Activated CD4-positive, CD25-positive, alpha-beta regulatory T cell (primary cell): ENCODE results near the gene RAPGEF3.

ENCODE experiments used
- DNase-seq, 4 experiments: peaks; one replicate each; lab custom pipeline; 2025; lab: John Stamatoyannopoulos, UW

The RAPGEF3 gene, protein sequence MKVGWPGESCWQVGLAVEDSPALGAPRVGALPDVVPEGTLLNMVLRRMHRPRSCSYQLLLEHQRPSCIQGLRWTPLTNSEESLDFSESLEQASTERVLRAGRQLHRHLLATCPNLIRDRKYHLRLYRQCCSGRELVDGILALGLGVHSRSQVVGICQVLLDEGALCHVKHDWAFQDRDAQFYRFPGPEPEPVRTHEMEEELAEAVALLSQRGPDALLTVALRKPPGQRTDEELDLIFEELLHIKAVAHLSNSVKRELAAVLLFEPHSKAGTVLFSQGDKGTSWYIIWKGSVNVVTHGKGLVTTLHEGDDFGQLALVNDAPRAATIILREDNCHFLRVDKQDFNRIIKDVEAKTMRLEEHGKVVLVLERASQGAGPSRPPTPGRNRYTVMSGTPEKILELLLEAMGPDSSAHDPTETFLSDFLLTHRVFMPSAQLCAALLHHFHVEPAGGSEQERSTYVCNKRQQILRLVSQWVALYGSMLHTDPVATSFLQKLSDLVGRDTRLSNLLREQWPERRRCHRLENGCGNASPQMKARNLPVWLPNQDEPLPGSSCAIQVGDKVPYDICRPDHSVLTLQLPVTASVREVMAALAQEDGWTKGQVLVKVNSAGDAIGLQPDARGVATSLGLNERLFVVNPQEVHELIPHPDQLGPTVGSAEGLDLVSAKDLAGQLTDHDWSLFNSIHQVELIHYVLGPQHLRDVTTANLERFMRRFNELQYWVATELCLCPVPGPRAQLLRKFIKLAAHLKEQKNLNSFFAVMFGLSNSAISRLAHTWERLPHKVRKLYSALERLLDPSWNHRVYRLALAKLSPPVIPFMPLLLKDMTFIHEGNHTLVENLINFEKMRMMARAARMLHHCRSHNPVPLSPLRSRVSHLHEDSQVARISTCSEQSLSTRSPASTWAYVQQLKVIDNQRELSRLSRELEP

DNA sequence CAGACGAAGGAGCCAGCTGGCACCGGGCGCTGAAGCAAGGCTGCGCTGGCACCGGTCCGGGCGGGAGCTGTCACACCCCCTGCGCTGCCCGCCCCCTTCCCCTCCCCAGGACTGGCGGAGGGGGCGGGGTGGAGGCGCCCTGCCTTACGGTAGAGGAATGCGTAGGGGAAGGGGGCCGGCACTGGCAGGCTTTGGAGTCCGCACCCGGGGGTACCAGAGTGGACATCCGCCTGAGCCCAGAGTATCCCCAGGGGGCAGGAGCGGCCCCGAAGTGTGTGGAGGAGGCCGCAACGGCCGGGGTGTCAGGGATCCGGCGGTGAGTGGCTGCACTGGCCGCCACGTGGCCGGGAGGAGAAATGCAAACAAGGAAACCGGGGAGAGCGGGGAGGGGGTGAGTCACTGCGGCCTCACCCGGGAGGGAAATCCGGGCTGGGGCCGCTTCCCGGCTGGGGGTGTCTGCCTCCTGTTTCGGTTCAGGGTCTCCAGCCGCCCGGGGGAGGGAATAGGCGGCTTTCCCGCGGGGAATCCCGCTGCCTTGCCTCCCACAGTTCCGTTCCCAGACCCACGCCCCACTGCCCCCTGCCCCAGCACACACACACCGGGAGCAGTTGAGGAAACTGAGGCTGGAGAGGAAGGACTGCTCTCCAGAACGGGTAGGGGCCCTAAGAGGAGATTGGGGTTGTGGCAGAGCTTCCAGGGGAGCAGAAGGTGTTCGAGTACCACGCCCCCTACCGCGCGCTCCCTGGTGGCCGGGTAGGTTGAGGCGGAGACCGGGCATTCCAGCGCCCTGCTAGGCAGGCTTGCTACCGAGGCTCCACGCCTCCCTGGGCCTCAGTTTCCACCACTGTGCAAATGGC, at the start of gene RAPGEF3:
TSS of gene RAPGEF3 (minus strand) at position 47 of the 857 bp plus-strand sequence. CDS start 324 bp downstream, outside the sequence.
- peak; percentile 22 to 44 (median 37) for DNase-seq

DNA sequence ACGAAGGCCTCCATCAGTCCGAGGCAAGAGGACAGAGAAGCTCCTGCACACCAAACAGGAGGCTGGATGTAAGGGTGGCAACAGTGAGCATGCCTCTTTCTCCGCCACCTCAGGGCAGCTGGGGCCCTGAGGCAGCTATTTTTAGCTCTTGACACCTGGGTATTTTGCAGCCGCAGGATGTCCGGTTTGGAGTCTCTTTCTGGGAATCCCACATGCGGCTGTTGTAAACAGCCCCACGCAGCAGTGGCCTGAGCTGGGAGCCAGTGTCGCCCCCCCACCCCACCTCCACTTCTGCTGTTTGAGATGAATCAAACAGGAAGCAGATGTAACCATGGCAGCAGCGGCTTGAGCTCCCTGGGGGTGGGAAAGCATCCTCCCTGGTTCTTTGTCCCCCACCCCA, 49.4 kb upstream of the RAPGEF3 start:
- DNase-seq: peak; percentile 32 to 71 (median 60)

DNA sequence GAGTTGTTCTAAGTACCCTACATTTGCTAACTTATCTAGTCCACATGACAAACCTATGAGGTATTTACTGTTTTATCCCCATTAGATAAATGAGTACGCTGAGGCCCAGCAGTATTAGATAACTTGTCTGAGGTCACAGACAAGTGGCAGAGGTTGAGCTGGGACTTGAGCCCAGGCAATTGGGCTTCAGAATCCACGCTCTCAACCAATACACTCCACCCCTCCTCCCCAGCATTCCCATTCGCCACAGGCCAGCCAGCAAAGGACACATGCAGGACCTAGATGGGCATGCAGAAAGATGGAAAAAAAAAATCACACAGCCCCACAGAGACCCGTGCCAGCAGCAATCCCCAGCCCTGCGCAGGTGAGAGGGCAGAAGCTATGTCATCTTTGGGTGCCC, 48.7 kb upstream of the RAPGEF3 start:
- DNase-seq: no peak

DNA sequence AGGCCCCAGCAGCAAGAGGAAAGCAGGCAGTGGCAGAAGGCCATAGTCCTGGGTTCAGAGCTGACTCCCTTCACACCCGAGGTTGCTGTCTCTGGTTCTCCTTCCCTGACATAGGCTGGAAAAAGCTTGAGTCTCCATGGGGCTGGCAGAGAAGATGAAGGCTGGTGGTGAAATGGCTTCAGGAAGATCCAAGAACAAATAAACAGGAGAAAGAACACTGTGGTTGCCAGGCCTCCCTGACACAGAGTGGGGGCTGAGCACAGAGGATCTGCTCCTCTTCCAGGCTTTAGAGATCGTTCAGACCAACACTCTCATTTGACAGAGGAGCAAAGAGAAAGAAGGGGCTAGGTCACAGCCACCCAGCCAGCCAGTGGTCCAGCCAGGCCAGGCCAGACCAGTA, 46.7 kb upstream of the RAPGEF3 start:
- DNase-seq: no peak

DNA sequence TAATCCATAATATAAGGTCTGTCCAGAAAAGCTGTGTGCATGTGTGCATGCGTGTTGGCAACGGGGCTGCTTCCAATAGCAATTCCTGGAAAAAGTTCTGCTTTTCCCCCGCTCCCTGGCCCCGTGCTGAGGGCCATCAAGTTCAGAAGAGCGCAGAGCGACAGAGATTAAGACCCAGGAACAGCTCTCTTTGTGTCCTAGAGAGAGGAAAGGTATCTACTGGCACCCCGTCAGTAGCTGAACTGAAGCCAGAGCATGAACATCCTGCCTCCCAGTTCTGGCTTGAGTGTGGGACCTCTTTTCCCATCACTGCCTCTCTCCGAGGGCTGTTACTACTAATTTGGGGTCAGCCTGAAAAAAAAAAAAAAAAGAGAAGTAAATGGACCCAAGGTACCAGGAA, 45.5 kb upstream of the RAPGEF3 start:
- no peak for DNase-seq

DNA sequence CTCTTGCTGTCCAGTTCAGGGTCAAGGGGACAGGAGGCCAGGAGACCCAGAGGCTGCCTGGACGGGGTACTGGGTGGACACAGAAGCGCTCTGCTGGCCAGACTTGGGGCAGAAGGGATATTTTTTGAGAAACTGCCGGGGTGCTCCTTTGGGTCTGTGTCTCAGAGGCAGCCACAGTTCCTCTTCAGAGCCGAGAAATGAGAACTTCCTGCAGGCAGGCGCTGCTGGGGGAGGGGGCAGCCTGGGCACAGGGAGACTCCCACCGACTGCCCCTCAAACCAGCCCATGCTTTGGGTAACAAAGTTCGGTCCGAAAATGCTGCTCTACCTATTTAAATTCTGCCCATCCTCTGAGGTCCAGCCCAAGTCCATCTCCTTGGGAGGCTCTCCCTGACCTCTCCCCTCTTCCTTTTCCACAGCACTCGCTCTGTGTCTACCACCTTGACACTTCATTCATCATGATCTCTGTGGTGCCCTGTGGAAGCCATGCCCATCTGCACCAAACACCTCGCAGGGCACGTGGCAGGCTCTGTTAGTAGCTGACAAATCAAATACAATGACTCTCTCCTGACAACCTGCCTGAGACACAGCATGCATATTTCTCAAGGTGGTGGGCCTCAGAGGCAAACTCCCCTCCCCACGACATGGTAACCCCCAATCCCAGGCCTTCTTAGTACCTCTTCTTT, 44.7 kb upstream of the RAPGEF3 start:
- DNase-seq: no peak

DNA sequence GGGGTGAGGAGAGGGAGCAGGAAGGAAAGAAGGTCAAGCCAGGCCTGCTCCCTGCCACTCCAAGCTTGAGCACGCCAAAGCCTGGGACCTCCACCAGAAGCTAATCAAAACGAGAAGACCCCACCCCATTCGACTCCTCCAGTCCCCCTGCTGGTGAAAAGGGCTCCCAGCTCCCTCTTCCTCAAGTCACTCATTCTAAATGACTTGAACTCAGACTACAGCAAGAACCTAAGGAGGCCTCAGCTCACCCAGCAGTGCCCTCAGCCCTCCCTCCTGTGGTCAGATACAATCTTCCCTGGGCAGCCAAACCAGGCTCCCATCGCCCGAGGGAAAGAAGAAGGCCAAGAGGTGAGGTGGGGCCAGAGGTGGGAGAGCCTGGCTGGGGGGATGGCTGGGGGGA, 43.6 kb upstream of the RAPGEF3 start:
- no peak for DNase-seq

DNA sequence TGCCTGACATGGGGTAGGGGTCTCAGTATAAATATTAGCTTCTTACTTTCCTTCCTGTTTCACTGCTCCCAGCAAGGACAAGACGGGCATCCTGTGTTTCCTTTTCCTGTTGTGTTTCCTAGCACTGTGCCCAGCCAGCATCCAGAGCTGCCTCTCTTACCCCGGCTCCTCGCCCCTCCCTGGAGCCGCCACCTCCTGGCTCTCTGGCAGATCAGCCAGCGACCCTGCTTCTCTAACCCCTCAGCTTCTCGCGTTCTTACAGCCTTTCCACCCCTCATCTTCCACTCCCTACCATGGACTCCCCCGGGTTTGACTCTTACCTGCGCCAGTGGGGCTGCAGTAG, 43.2 kb upstream of the RAPGEF3 start:
- DNase-seq: no peak

DNA sequence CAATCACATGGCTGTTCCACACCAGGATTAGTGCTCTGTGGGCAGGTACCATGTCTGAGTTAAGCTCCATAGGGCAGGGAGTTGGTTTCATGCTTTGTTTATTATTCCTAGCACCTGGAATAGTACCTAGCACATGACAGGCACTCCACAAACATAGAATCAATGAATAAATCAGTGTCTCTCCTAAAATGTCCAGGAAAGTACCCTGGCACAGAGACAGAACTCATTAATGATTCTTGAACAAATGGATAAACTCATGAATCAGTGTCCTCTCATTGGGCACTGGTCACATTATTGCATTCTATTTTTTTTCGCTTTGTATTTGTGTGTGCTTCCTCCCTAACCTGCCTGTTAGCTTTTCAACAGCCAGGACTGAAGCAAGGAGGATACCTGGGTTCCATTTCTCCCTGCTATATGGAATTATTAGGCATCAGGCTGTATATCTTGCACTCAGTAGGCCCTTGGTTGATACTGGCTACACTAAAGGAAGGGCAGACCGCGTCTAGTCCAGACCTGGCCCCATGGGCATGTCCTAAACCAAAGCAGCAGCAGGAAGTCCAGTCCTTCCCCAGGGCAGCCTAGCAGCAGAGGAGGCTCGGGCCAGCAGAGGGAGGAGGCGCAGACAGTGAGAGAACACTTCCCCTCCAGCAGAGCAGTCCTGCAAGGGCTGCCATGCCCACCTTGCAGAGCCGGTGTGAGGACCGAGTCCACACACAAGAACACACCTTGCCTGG, 42.7 kb upstream of the RAPGEF3 start:
- no peak for DNase-seq

DNA sequence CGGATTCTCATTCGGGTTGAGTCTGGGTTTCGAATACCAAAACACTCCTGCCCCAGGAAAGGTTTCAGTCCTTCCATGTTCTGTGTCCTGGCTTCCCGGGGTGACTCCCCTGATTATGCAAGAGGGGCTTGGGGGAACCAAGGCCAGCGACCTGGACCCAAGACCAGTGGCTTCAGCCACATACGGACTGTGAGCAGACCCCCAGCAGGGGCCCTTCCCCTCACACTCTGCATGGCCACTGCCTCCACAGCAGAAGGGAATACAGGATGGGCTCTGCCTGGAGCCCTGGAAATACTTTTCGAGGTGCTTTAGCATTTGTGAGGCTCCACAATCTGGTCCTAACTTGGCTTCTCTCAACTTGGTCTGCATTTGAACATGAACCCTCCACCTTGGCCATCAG, 41.9 kb upstream of the RAPGEF3 start:
- no peak for DNase-seq

DNA sequence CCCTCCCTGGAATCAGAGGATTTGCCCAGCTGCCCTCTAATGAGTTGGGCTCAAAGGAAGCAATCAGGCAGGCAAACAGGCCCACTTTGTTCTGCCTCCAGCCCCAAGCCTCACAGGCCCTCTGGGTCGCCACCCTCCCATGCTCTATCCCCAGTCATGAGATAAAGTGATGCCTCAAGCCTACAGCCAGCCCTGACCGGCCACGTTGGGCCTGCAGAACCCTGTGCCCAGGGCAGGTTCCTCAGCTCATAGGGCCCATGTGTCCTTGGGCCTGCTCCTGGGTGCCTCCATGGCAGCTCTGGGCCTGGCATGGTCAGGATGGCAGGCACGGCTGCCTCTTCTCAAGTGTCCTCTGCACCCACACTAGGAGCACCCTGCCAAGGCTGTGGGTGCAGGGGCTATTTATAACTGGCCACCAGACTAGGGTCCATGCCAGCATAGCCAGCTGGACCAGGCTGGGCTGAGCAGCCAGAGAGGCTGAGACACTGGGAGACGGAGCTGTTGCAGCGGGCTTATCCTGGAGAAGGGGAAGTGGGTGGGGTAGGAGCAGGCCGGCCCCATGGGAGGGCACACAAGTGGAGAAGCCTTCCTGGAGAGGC, 40.8 kb upstream of the RAPGEF3 start:
- DNase-seq: no peak

DNA sequence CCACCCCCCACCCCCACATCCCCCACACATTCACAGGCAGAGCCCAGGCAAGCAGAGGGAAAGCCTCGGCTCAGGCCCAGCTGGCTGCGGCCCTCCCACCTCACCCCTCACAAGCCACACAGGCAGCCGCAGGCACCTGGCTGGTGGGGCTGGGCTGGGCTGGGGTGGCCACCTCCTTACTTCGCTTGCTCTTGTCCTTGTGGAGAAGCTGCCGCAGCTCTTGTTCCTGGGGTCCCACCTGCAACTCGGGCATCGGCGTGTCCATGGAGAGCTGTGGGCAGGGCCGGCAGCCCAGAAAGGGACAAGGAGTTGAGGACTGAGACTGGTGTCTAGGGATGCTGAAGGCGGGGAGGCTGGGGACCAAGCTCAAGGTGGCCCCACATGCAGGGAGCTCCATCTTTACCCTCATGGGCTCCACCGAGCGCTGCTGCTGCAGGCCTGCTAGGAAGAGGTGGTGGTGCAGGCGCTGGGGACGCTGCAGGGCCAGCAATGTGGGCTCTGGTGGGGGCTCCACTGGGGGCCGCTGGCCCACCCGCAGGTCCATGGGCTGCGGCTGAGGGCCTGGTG, 39.8 kb upstream of the RAPGEF3 start:
- DNase-seq: no peak

DNA sequence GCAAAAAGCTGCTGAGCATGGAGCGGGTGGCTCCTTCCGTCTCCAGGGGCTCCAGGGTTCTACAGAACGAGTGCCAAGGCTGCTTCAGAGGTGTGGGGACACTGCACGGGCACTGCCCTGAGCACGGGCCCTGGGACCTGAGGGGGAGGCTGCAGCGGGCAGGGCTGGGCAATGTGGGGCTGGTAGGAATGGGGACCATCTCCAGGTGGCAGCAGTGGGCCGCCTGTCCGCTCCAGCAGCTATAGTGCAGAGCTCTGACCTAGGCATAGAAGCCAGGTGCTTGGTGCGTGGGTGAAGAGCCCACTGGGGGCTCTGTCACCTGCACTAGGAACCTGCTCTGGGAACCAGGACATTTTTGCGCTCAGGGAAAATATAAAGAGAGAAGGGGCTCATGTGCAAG, 38.8 kb upstream of the RAPGEF3 start:
- peak in 1 of 4 experiments; percentile 20 for DNase-seq

DNA sequence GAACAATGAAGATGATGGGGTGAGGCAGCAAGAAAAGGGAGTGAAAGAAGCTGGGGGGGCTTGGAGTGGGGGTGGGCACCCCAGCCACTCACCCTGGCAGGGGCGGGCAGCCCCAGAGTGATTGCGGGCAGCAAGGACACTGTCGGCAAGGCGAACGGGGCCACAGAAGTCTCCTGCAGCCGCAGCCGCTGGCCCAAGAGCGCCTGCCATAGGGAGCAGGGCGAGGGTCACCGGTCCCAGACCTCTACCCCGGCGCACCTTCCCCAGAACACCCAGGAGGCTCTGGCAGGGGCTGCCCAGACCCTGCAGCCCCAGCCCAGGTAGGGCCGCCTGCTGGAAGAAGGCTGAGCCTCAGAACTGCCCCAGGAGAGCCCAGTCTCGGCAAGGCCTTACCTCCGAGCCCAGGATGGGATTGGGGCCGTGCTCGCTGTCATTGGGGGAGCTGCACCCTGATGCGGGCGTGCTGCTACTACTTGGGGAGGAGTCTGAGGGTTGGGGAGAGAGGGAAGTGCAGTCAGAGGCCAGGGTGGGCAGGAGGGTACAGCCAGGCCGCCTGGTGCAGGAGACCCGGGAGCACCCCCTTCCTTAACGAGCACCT, 37.2 kb upstream of the RAPGEF3 start:
- DNase-seq: no peak

DNA sequence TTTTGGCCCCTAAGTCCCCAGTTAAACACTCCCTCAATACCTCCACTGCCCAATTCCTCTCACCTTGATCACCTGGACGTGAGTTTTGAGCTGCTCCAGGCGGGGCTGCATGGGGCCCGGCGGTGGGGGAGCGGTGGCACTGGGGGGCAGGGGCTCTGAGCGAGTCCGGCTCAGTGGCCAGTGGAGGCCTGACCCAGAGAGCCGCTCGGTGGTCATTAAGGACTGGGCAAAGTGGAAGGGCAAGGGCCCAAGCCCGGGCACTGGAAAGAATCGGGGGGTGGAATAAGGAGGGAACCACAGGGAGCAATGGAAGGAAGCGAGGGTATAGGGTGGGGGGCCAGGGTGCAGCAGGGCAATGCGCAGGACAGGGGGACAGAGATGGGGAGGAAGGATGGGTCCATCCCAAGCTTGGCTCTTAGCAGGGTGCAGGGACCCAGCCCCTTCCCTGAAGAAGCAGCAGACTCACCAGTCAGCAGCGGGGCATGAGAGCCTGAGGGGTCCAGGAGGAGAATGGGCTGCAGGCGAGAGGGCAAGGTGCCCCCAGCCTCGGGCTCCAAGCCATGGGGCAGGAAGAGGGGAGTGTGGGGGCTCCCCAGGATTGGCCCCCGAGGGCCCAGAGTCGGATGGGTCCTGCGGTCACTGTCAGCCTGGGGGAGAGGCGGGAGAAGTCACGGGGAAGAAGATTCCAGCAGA, 36.6 kb upstream of the RAPGEF3 start:
- DNase-seq: no peak

DNA sequence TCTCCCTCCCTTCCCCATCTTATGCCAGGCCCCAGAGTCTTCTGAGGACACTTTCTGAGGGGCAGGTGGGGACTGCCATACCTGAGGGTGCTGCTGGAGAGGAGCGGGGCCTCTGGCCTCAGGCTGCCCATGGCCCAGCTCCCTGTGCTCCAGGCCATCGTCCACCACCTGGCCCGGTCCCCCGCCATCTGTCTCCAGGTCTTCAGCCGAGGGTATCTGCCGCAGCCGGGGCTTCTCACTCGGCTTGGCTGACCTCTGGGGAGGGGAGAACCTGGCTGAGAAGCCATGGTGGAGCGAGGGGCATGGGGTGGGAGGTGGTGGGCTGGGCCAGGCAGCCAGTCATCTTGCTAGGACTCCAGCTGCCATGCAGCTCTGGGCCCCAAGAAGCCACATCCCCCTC, 36.0 kb upstream of the RAPGEF3 start:
- DNase-seq: no peak

DNA sequence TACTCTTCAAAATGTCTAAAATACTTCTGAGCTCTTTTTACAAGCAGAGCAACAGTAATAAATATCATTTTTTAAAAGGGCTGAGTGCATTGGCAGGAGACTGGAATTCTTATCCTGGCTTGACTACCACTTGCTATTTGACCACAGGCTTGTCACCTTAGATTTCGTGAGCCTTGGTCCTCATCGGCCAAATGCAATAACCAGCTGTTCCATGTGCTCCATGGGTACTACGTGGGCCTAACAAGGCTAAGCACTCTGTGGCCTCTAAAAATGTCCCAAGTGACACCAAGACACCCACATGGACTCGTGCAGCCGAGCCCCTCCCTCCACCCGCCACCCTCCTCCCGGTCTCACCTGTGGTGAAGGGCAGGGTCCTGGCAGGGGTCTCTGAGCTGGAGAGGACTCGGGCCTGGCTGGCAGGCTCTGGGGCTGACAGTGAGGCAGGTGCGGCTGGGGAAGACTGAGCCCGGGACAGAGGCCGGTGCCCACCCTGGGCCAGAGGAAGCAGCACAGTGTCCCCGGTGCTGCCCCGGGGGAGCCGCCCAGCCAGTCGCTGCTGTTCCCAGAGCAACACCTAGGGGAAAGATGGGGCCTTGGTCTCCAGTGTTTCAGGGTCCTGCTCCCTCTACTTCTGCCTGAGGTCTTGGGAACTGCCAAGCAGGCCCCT, 34.5 kb upstream of the RAPGEF3 start:
- no peak for DNase-seq

DNA sequence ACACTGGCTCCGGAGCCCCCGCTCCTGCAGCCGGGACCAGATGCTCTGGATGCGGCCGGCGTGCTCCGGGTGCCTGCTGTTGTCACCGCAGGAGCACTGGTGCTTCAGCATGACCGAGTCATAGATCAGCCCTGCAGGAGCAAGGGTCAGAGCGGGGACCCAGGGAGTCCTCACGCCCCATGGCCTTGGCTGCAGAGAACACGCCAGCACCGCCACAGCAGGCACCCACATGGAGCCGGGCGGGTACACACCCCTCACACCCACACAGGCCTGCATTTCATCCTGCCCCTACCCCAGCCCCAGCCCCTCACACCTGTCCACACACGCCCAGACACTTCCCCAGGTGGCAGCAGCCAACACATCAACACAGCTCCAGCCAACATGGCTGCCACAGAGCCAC, 33.2 kb upstream of the RAPGEF3 start:
- DNase-seq: no peak

DNA sequence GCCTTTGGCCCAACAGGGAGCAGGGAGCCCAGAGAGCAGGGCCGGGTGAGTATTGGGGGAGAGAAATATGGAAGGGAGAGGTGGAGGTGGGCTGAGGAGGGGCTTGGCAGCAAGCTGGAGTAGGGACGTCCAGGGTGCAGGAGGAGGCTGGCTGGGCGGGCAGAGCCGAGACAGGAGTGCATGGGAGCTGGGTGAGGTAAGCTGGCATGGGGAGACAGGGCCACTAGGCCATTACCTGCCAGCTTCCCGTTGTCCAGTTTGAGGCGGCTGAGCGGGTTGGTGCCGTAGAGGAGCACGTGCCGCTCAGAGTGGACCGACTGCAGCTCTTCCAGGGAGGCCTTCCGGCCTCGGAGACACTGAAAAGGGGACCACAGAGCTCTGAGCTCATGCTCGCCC, 32.7 kb upstream of the RAPGEF3 start:
- no peak for DNase-seq
